ENCODE measurements around the gene PLXNA1. TPM values are rescaled to one million over a fixed set of nuclear protein-coding genes. Genes with fewer than 3 reads are reported as not detected.

The PLXNA1 gene
- total RNA-seq, 8 experiments from 2014 or later, result 28.2 to 56.1 (median 37.1) TPM

GRCh38 chr3:127026036-127026435 is 43.1 kb downstream of the PLXNA1 start:
- no peak for ATAC-seq (replicated peaks in 6 of 8)
- Histone ChIP-seq H3K4me1 (replicated peaks in 1 of 2) (no peaks in the 10 kb centered on the region), H3K4me3 (no peak overlapping the region), H3K27ac (no peak overlapping the region)
- in situ Hi-C loops (cut with MboI; ENCODE audit: low pct_unique_long_range_greater_than_20kb in 2 of 9, low sequenced_read_pairs in 9 of 9, unreplicated experiment in 9 of 9), result no loop called here
- 75 to 100% (median 96%) methylated on average over 1 to 4 of the region's 5 CpGs; no CpG with 5 or more reads in 5 of the 10 experiments for WGBS, 10 experiments

GRCh38 chr3:127026661-127027060 is 43.7 kb downstream of the PLXNA1 start:
- ATAC-seq (replicated peaks in 6 of 8), result no peak
- no peaks in the 10 kb centered on the region for H3K4me1 ChIP-seq (replicated peaks in 1 of 2)
- WGBS, 10 experiments, result 92 to 100% (median 100%) methylated on average over 1 to 3 of the region's 7 CpGs; no CpG with 5 or more reads in 7 of the 10 experiments
- H3K4me3 ChIP-seq, result no peak overlapping the region
- in situ Hi-C loops (cut with MboI; ENCODE audit: low pct_unique_long_range_greater_than_20kb in 2 of 9, low sequenced_read_pairs in 9 of 9, unreplicated experiment in 9 of 9), result no loop called here
- no peak overlapping the region for H3K27ac ChIP-seq

GRCh38 chr3:127027061-127027735 is 44.3 kb downstream of the PLXNA1 start:
- no peak overlapping the region for H3K4me3 ChIP-seq
- 92 to 100% (median 100%) methylated on average over 1 to 6 of the region's 21 CpGs; no CpG with 5 or more reads in 4 of the 10 experiments for WGBS, 10 experiments
- H3K27ac ChIP-seq, result no peak overlapping the region
- in situ Hi-C loops (cut with MboI; ENCODE audit: low pct_unique_long_range_greater_than_20kb in 2 of 9, low sequenced_read_pairs in 9 of 9, unreplicated experiment in 9 of 9), result no loop called here
- H3K4me1 ChIP-seq (replicated peaks in 1 of 2), result no peaks in the 10 kb centered on the region
- ATAC-seq (replicated peaks in 6 of 8), result no peak

- ATAC-seq (replicated peaks in 6 of 8), result peak in 4 of 8 experiments; percentile 13 to 91 (median 60)
- Histone ChIP-seq H3K4me1 (replicated peaks in 1 of 2) (no peaks in the 10 kb centered on the region), H3K4me3 (no peak overlapping the region), H3K27ac (no peak overlapping the region)
- WGBS, 10 experiments, result 100% methylated on average over 1 to 2 of the region's 29 CpGs; no CpG with 5 or more reads in 8 of the 10 experiments
- in situ Hi-C loops (cut with MboI; ENCODE audit: low pct_unique_long_range_greater_than_20kb in 2 of 9, low sequenced_read_pairs in 9 of 9, unreplicated experiment in 9 of 9), result no loop called here
Observed at GRCh38 chr3:127027811-127028548, 45.1 kb downstream of the PLXNA1 start.

GRCh38 chr3:127028781-127029657 is 46.1 kb downstream of the PLXNA1 start:
- peaks cover 0 to 4% of the 10 kb centered on the region in 2 donors for H3K4me1 ChIP-seq (replicated peaks in 1 of 2)
- in situ Hi-C loops (cut with MboI; ENCODE audit: low pct_unique_long_range_greater_than_20kb in 2 of 9, low sequenced_read_pairs in 9 of 9, unreplicated experiment in 9 of 9), result no loop called here
- 69 to 100% (median 100%) methylated on average over 1 to 6 of the region's 30 CpGs; no CpG with 5 or more reads in 7 of the 10 experiments for WGBS, 10 experiments
- H3K27ac ChIP-seq, result no peak overlapping the region
- ATAC-seq (replicated peaks in 6 of 8), result peak in 2 of 8 experiments; percentile 5 to 6
- H3K4me3 ChIP-seq, result no peak overlapping the region

GRCh38 chr3:127029658-127030507 is 47.0 kb downstream of the PLXNA1 start:
- Histone ChIP-seq H3K27ac (no peak overlapping the region), H3K4me1 (replicated peaks in 1 of 2) (peaks cover 0 to 4% of the 10 kb centered on the region in 2 donors), H3K4me3 (no peak overlapping the region)
- WGBS, 10 experiments, result 87 to 100% (median 93%) methylated on average over 3 to 5 of the region's 42 CpGs; no CpG with 5 or more reads in 6 of the 10 experiments
- no peak for ATAC-seq (replicated peaks in 6 of 8)
- in situ Hi-C loops (cut with MboI; ENCODE audit: low pct_unique_long_range_greater_than_20kb in 2 of 9, low sequenced_read_pairs in 9 of 9, unreplicated experiment in 9 of 9), result no loop called here

- no peak overlapping the region for H3K27ac ChIP-seq
- no peak overlapping the region for H3K4me3 ChIP-seq
- ATAC-seq (replicated peaks in 6 of 8), result no peak
- in situ Hi-C loops (cut with MboI; ENCODE audit: low pct_unique_long_range_greater_than_20kb in 2 of 9, low sequenced_read_pairs in 9 of 9, unreplicated experiment in 9 of 9), result no loop called here
- H3K4me1 ChIP-seq (replicated peaks in 1 of 2), result peaks cover 0 to 4% of the 10 kb centered on the region in 2 donors
- WGBS, 10 experiments, result 89 to 100% (median 97%) methylated on average over 1 to 6 of the region's 19 CpGs; no CpG with 5 or more reads in 6 of the 10 experiments
Observed at GRCh38 chr3:127030508-127031412, 47.8 kb downstream of the PLXNA1 start.

GRCh38 chr3:127031413-127031810 is 48.5 kb downstream of the PLXNA1 start:
- peaks cover 0 to 4% of the 10 kb centered on the region in 2 donors for H3K4me1 ChIP-seq (replicated peaks in 1 of 2)
- no peak overlapping the region for H3K4me3 ChIP-seq
- in situ Hi-C loops (cut with MboI; ENCODE audit: low pct_unique_long_range_greater_than_20kb in 2 of 9, low sequenced_read_pairs in 9 of 9, unreplicated experiment in 9 of 9), result no loop called here
- ATAC-seq (replicated peaks in 6 of 8), result no peak
- H3K27ac ChIP-seq, result no peak overlapping the region
- 40 to 100% (median 95%) methylated on average over 1 to 5 of the region's 9 CpGs; no CpG with 5 or more reads in 6 of the 10 experiments for whole genome bisulfite sequencing, 10 experiments

- Histone ChIP-seq H3K27ac (no peak overlapping the region), H3K4me3 (no peak overlapping the region)
Observed at GRCh38 chr3:127031845-127032244, 48.9 kb downstream of the PLXNA1 start.

GRCh38 chr3:127032296-127032990 is 49.5 kb downstream of the PLXNA1 start:
- in situ Hi-C loops (cut with MboI; ENCODE audit: low pct_unique_long_range_greater_than_20kb in 2 of 9, low sequenced_read_pairs in 9 of 9, unreplicated experiment in 9 of 9), result no loop called here
- H3K4me3 ChIP-seq, result no peak overlapping the region
- H3K4me1 ChIP-seq (replicated peaks in 1 of 2), result peaks cover 5 to 8% of the 10 kb centered on the region in 2 donors
- 90 to 100% methylated on average over 1 to 2 of the region's 21 CpGs; no CpG with 5 or more reads in 8 of the 10 experiments for WGBS, 10 experiments
- no peak overlapping the region for H3K27ac ChIP-seq
- no peak for ATAC-seq (replicated peaks in 6 of 8)

More at GRCh38 chr3:127031845-127032244, 48.9 kb downstream of the PLXNA1 start:
- in situ Hi-C loops (cut with MboI; ENCODE audit: low pct_unique_long_range_greater_than_20kb in 2 of 9, low sequenced_read_pairs in 9 of 9, unreplicated experiment in 9 of 9), result no loop called here
- ATAC-seq (replicated peaks in 6 of 8), result no peak
- H3K4me1 ChIP-seq (replicated peaks in 1 of 2), result peaks cover 0 to 4% of the 10 kb centered on the region in 2 donors
- 40 to 77% methylated on average over 1 to 5 of the region's 7 CpGs; no CpG with 5 or more reads in 8 of the 10 experiments for WGBS, 10 experiments
